ENCODE measurements around the gene DCP1A.

Gene DCP1A

GRCh38 chr3:53242642-53243041 is 104.7 kb downstream of the DCP1A start:
- no peak for DNase-seq

- DNase-seq: no peak
Observed at GRCh38 chr3:53242155-53242554, 105.2 kb downstream of the DCP1A start.

GRCh38 chr3:53240989-53241972 is 106.1 kb downstream of the DCP1A start:
- DNase-seq: no peak

- no peak for DNase-seq
Observed at GRCh38 chr3:53239800-53240199, 107.5 kb downstream of the DCP1A start.

- no peak for DNase-seq
Observed at GRCh38 chr3:53238886-53239285, 108.5 kb downstream of the DCP1A start.

- DNase-seq: no peak
Observed at GRCh38 chr3:53238051-53238850, 109.1 kb downstream of the DCP1A start.

GRCh38 chr3:53236112-53236841 is 111.1 kb downstream of the DCP1A start:
- DNase-seq: no peak

- DNase-seq: no peak
Observed at GRCh38 chr3:53235545-53235944, 111.8 kb downstream of the DCP1A start.

GRCh38 chr3:53234841-53235232 is 112.5 kb downstream of the DCP1A start:
- DNase-seq: no peak

GRCh38 chr3:53234130-53234840 is 113.1 kb downstream of the DCP1A start:
- no peak for DNase-seq
